ENCODE data around the gene LDAF1. TPM values are rescaled to one million over a fixed set of nuclear protein-coding genes. Genes with fewer than 3 reads are reported as not detected.
"Not testable (repeated sequence)": the region's sequence is repeated elsewhere in the genome, so short reads cannot be mapped to it uniquely, and the experiment has no call there.

Gene LDAF1
- total and polyA plus RNA-seq, 8 donors, result 10.1 to 103 (median 27.3) TPM

- DNase-seq, result peak in 1 of 2 donors; percentile 14
- WGBS, 5 donors, result 42 to 58% (median 58%) methylated on average over 6 of the region's 6 CpGs
- intact Hi-C loops (cut with DNase I; ENCODE audit: low total_unique reads), result no loop called here
- no peak overlapping the region for H3K4me3 ChIP-seq
- H3K36me3 ChIP-seq, result no peaks in the 10 kb centered on the region
- TF ChIP-seq POLR2A (IDR thresholded peaks at IDR 0.05) (no peak), CTCF (IDR thresholded peaks at IDR 0.05) (no peak), POLR2AphosphoS5 (IDR thresholded peaks at IDR 0.05) (no peak), EP300 (IDR thresholded peaks at IDR 0.05) (no peak)
- no peaks in the 10 kb centered on the region for H3K4me1 ChIP-seq
- H3K9me3 ChIP-seq, result no peaks in the 10 kb centered on the region
- no peak overlapping the region for H3K27ac ChIP-seq
- H3K27me3 ChIP-seq, result peaks cover 0 to 10% (median 0%) of the 10 kb centered on the region in 3 donors
These were observed 36.4 kb downstream of the LDAF1 start for GRCh38 chr16:21194771-21195301.

DNA sequence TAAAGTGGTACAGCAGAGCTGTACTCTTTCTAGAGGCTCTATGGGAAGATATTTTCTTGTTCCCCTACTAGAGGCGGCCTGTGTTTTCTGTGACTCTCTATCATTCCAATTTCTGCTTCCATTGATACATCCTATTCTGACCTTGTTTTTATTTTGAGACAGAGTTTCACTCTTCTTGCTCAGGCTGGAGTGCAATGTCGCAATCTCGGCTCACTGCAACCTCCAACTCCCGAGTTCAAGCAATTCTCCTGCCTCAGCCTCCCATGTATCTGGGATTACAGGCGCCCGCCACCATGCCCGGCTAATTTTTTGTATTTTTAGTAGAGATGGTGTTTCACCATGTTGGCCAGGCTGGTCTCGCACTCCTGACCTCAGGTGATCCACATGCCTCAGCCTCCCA lies 36.9 kb downstream of the LDAF1 start:
- 88 to 95% (median 94%) methylated on average over 8 of the region's 8 CpGs for WGBS, 5 donors
- H3K4me3 ChIP-seq, result not testable (repeated sequence)

GRCh38 chr16:21197112-21197511 lies 38.6 kb downstream of the LDAF1 start:
- no peak for DNase-seq
- 59 to 88% (median 83%) methylated on average over 1 of the region's 1 CpG for WGBS, 5 donors

More for the DNA sequence above, 36.9 kb downstream of the LDAF1 start:
- H3K36me3 ChIP-seq; H3K4me1 ChIP-seq; H3K9me3 ChIP-seq; DNase-seq; intact Hi-C loops (cut with DNase I; ENCODE audit: low total_unique reads); H3K27ac ChIP-seq: not testable (repeated sequence)
- H3K27me3 ChIP-seq, result peaks cover 0 to 14% (median 0%) of the 10 kb centered on the region in 3 donors

DNA sequence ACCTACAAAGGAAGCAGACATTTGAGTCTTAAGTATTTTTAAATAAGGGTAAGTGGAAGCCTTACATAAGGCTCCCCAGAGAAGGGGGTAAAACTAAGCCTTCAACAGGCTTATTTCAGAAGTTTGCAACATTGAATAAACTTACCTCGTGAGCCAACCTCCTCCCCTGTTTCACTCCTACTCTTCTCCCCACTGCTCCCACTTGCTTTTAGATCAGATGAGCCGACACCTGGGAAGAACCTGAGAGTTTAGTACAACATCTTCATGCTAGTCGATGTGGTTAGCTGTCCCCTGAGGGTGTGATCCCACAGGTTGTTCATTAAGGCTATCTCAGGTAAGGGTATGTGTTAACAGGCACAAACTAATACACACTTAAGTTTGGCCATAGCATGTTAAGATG lies 39.1 kb downstream of the LDAF1 start:
- H3K36me3 ChIP-seq, result no peaks in the 10 kb centered on the region
- no peak overlapping the region for H3K27ac ChIP-seq
- H3K27me3 ChIP-seq, result peaks cover 0 to 21% (median 0%) of the 10 kb centered on the region in 3 donors
- 81 to 92% (median 85%) methylated on average over 3 of the region's 3 CpGs for WGBS, 5 donors
- intact Hi-C loops (cut with DNase I; ENCODE audit: low total_unique reads), result no loop called here
- no peaks in the 10 kb centered on the region for H3K9me3 ChIP-seq
- TF ChIP-seq EP300 (IDR thresholded peaks at IDR 0.05) (no peak), POLR2AphosphoS5 (IDR thresholded peaks at IDR 0.05) (no peak), CTCF (IDR thresholded peaks at IDR 0.05) (no peak), POLR2A (IDR thresholded peaks at IDR 0.05) (no peak)
- no peak overlapping the region for H3K4me3 ChIP-seq
- no peaks in the 10 kb centered on the region for H3K4me1 ChIP-seq
- no peak for DNase-seq

More at GRCh38 chr16:21197112-21197511, 38.6 kb downstream of the LDAF1 start:
- TF ChIP-seq CTCF (IDR thresholded peaks at IDR 0.05) (no peak), POLR2AphosphoS5 (IDR thresholded peaks at IDR 0.05) (no peak), EP300 (IDR thresholded peaks at IDR 0.05) (no peak), POLR2A (IDR thresholded peaks at IDR 0.05) (no peak)
- Histone ChIP-seq H3K36me3 (no peaks in the 10 kb centered on the region), H3K4me1 (no peaks in the 10 kb centered on the region), H3K27ac (no peak overlapping the region), H3K9me3 (no peaks in the 10 kb centered on the region), H3K27me3 (peaks cover 0 to 21% (median 0%) of the 10 kb centered on the region in 3 donors), H3K4me3 (no peak overlapping the region)
- intact Hi-C loops (cut with DNase I; ENCODE audit: low total_unique reads), result no loop called here

DNA sequence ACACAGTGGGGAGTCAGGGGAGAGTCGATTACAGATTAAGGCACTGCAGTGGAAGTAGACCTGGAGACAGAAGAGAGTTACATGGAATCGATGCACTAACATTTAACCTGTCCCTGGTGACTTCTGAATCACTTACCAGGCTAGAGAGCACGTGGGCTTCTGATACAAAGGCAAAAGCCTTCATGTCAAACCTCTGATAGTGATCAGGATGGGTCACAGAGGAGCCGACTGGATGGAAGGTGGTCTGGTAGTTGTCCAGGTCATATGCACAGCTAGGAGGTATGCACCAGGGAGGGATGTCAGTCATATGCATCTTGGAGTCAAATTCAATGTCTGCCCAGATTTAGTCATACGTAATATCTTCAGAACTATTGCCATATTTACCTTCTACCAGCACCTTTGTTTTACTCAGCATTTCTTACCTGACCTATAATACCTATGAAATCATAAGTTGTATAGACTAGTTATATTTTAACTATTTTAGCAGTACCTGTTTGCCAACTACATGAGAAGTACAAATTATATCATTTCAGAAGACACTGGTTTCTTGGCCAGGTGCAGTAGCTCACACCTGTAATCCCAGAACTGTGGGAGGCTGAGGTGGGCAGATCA lies 41.2 kb downstream of the LDAF1 start:
- peak in 1 of 2 donors; percentile 16 for DNase-seq
- Histone ChIP-seq H3K27me3 (peaks cover 0 to 17% (median 0%) of the 10 kb centered on the region in 3 donors), H3K36me3 (no peaks in the 10 kb centered on the region), H3K4me3 (no peak overlapping the region), H3K27ac (no peak overlapping the region), H3K9me3 (no peaks in the 10 kb centered on the region), H3K4me1 (no peaks in the 10 kb centered on the region)
- 39 to 52% (median 48%) methylated on average over 5 of the region's 5 CpGs for WGBS, 5 donors
- TF ChIP-seq POLR2AphosphoS5 (IDR thresholded peaks at IDR 0.05) (no peak), CTCF (IDR thresholded peaks at IDR 0.05) (no peak), POLR2A (IDR thresholded peaks at IDR 0.05) (no peak), EP300 (IDR thresholded peaks at IDR 0.05) (no peak)
- intact Hi-C loops (cut with DNase I; ENCODE audit: low total_unique reads), result no loop called here
